Measurements from ENCODE around the gene DUS1L. TPM values are rescaled to one million over a fixed set of nuclear protein-coding genes. Genes with fewer than 3 reads are reported as not detected.

The DUS1L gene
- total RNA-seq, 2 experiments from 2014 or later = 113 to 127 TPM

DNA sequence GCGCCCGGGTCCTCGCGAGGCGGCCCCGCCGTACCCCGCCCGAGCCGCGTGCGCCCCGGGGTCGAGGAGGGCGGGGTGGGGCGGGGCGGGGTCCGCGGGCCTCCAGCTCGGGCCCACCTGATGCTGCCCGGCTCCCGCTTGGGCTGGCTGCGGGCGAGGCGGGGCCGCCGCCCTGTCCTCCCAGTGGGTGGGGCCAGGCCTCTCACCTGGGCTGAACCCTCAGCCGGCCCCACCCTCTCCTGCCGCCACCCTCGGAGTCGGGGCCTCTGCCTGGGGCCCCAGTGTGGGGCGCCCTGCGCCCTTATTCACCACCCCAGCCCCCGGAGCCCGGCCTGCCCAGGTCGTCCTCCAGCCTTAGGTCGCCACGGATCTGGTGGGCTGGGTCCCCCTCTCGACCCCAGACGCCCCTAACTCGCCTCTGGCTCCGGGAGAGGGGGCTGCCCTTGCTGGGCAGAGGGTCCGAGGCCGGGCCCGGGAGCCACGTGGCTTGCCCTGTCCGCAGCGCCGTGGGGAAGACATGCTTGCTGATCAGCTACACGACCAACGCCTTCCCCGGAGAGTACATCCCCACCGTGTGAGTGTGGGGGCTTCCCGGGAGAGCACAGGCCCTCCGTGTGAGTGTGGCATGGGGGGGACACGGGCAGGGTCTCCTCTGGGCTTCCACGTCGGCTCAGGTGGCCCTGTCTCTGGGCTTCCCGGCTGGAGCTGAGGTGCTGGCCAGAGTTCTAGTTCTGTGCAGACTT, 33.5 kb downstream of the DUS1L start:
- POLR2A ChIA-PET = no interaction called here
- Mint-ChIP-seq H3K27me3 (no peaks in the 10 kb centered on the region), H3K27ac (no peak overlapping the region)

DNA sequence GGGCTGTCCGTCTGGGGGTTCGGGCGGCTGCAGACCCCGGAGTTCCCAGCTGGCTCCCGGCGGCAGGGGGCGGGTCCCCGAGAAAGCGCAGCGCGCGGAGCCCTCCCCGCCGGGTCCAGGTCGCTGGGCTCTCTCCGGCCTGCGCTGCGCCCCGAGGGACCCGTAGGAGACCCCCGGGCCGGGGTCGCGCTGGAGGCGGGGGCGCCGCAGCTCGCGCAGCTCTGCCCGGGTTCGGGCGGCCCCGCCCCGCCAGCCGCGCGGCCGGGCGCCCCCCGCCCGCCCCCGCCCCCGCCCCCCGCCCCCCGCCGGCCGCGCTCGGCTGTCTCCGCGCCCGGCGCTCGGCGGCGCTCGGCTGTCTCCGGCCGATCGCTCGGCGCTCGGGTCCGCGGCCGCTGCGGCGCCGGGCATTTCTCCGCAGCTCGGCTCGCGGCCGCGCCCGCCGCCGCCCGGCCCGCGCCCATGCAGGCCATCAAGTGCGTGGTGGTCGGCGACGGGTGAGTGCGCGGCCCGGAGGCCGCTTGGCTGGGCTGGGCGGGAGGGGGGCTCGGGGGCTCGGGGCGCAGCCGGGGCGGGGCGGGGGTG, 34.2 kb downstream of the DUS1L start, which contains the start of gene RAC3:
Gene RAC3, plus strand, starts transcription at position 376 of the 582 bp plus-strand sequence. Its CDS starts 84 bp downstream, at position 460.
- Mint-ChIP-seq H3K27ac (peak within 1 kb of the TSS; percentile 76), H3K4me3 (peak within 1 kb of the TSS; percentile 74), H3K9me3 (no peaks in the 10 kb centered on the region), H3K4me1 (peaks cover 30% of the 10 kb centered on the region), H3K36me3 (ENCODE audit: low read depth) (peaks cover 17% of the 10 kb centered on the region), H3K27me3 (no peaks in the 10 kb centered on the region)
- DNase-seq = no peak
- CTCF ChIA-PET = interaction anchor here (0.6 to 3.0 kb wide), 9 partner anchors 9 to 462 kb away, joined by 3 to 21 read pairs (median 4); partner anchors contain the start of genes CENPX and LRRC45
- POLR2A ChIA-PET = interaction anchor here (0.8 kb wide), 1 partner anchor 74 kb away, joined by 3 read pairs; no protein-coding TSS in a partner anchor

More for the DNA sequence above, 33.5 kb downstream of the DUS1L start:
- Mint-ChIP-seq H3K4me3 (peak overlapping the region; percentile 45), H3K4me1 (peaks cover 29% of the 10 kb centered on the region), H3K9me3 (no peaks in the 10 kb centered on the region), H3K36me3 (ENCODE audit: low read depth) (peaks cover 17% of the 10 kb centered on the region)
- peak; percentile 51 for DNase-seq
- CTCF ChIA-PET = interaction anchor here (1.3 kb wide), 1 partner anchor 9 kb away, joined by 3 read pairs; the partner anchor contains the start of genes CENPX and LRRC45

DNA sequence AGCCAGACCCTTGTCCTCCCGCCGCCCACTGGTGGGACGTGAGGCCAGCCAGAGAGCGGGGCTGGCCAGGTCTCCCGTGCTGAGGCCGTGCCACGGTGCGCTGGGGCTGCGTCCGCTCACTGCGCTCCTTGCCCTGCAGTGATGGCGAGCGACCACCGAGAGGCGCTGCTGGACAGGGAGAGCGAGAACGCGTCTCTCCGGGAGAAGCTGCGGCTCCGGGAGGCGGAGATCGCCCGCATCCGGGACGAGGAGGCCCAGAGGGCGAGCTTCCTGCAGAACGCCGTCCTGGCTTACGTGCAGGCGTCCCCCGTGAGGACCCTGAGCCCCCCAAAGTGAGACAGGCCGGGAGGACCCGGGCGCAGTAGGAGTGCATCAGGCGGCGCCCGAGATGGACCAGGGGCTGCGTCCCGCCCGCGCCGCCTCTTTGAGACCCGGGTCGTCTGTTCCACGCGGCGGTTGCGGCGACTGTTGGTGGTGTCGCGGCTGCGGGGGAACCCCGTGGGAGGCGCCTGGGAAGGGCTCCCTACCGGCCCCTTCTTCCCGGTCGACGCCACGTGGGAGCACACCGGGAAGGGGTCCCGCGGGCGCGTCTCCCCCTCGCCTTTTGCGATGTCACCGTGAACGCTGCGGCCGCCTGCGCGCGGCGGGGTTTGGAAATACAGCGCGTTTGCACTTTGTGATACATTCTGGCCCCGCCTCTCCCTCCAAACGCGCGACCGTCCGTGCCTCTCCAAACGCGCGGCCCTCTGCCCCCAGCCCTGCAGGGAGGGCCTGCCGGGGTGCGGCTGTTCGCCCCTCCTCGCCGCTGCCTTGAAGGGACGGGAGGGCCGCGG, 34.9 kb downstream of the DUS1L start:
- peaks cover 22% of the 10 kb centered on the region for H3K36me3 Mint-ChIP-seq (ENCODE audit: low read depth)

DNA sequence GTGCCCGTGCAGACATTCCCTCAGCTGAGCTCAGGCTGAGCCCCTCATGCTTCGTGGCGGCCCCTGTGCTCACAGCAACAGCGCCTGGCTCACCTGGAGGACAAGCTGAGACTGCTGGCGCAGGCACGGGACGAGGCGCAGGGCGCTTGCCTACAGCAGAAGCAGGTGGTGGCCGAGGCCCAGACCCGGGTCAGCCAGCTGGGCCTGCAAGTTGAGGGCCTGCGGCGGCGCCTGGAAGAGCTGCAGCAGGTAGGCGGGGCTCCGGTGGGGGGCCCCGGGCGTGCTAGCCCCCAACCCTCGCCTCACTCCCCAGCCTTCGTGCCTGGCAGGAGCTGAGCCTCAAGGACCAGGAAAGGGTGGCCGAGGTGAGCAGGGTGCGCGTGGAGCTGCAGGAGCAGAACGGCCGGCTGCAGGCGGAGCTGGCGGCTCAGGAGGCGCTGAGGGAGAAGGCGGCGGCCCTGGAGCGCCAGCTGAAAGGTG, 35.6 kb downstream of the DUS1L start:
- H3K36me3 Mint-ChIP-seq (ENCODE audit: low read depth) = peaks cover 19% of the 10 kb centered on the region
- POLR2A ChIA-PET = no interaction called here

More for the DNA sequence above, 34.9 kb downstream of the DUS1L start:
- Mint-ChIP-seq H3K27me3 (no peaks in the 10 kb centered on the region), H3K27ac (peak overlapping the region; percentile 76), H3K9me3 (no peaks in the 10 kb centered on the region), H3K4me1 (peaks cover 32% of the 10 kb centered on the region), H3K4me3 (peak overlapping the region; percentile 74)
- peak; percentile 86 for DNase-seq
- POLR2A ChIA-PET = interaction anchor here (0.6 to 0.8 kb wide), 2 partner anchors 13 to 74 kb away, joined by 3 read pairs; no protein-coding TSS in a partner anchor
- CTCF ChIA-PET = interaction anchor here (0.5 to 3.0 kb wide), 64 partner anchors 8 to 795 kb away, joined by 3 to 40 read pairs (median 4); partner anchors contain the start of genes ASPSCR1, CD7, CENPX and FASN

DNA sequence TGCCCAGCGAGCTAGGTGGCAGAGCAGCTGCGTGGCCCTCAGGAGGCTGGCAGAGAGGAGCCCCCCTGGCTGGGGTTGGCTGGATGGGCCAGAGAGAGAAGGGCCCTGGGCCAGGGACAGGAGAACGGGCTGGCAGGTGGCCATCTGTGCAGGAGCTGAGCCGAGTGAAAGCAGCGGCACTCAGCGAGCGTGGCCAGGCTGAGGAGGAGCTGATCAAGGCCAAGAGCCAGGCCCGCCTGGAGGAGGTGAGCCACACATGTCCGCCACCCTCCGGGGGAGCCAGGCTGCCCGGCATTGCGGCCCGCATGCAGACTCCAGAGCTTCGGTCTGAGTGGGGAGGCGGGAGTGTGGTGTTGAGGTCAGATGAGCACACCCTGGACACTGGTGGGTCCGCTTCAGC, 36.2 kb downstream of the DUS1L start:
- ChIA-PET POLR2A (no interaction called here), CTCF (interaction anchor here (0.8 to 3.0 kb wide), 16 partner anchors 9 to 209 kb away, joined by 3 to 40 read pairs (median 6); partner anchors contain the start of genes ASPSCR1, CENPX and DCXR)
- Mint-ChIP-seq H3K27ac (peak overlapping the region; percentile 50), H3K36me3 (ENCODE audit: low read depth) (peaks cover 17% of the 10 kb centered on the region), H3K4me3 (peak overlapping the region; percentile 32), H3K4me1 (peaks cover 26% of the 10 kb centered on the region), H3K27me3 (no peaks in the 10 kb centered on the region), H3K9me3 (no peaks in the 10 kb centered on the region)
- DNase-seq = no peak

More for the DNA sequence above, 35.6 kb downstream of the DUS1L start:
- Mint-ChIP-seq H3K4me1 (peaks cover 28% of the 10 kb centered on the region), H3K27ac (no peak overlapping the region), H3K27me3 (no peaks in the 10 kb centered on the region), H3K9me3 (no peaks in the 10 kb centered on the region), H3K4me3 (no peak overlapping the region)
- no peak for DNase-seq
- CTCF ChIA-PET = interaction anchor here (0.7 to 3.0 kb wide), 50 partner anchors 8 to 588 kb away, joined by 3 to 40 read pairs (median 4); partner anchors contain the start of genes ASPSCR1, CD7, CENPX and DCXR

DNA sequence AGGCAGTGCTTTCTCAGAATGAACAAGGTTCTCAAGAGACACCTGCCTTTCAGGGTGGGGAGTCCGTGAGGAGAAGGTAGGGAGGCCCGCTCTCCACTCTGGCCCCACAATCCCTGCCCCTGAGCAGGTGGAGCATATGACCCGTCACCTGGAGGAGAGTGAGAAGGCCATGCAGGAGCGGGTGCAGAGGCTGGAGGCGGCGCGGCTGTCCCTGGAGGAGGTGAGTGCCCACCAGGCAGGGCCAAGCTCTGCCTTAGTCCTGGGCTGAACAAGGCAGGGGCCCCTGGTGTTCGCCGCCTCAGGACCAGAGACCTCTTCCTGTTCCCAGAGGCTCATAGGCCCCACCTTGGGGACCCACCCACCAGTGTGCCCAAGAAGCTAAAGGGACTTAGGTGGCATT, 36.6 kb downstream of the DUS1L start:
- ChIA-PET CTCF (interaction anchor here (1.3 to 3.0 kb wide), 8 partner anchors 9 to 130 kb away, joined by 3 to 40 read pairs (median 10); partner anchors contain the start of genes CENPX and DCXR), POLR2A (no interaction called here)
- Mint-ChIP-seq H3K9me3 (no peaks in the 10 kb centered on the region), H3K27me3 (no peaks in the 10 kb centered on the region), H3K36me3 (ENCODE audit: low read depth) (peaks cover 17% of the 10 kb centered on the region), H3K4me1 (peaks cover 30% of the 10 kb centered on the region), H3K4me3 (no peak overlapping the region), H3K27ac (no peak overlapping the region)
- DNase-seq = no peak

DNA sequence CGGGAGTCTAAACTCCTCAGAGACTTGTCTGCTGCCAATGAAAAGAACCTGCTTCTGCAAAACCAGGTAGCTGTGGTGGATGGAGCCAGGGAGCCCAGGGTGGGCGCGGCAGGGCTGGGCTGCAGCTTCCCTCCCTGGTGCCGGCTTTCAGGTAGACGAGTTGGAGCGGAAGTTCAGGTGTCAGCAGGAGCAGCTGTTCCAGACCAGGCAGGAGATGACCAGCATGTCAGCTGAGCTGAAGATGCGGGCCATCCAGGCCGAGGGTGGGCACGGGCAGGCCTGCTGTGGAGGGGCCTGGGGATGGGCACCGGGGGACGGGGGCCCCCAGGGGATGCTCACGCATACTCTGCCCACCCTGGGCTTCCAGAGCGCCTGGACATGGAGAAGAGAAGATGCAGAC, 37.4 kb downstream of the DUS1L start:
- H3K36me3 Mint-ChIP-seq (ENCODE audit: low read depth) = peaks cover 17% of the 10 kb centered on the region
- ChIA-PET POLR2A (no interaction called here), CTCF (interaction anchor here (1.2 to 3.0 kb wide), 3 partner anchors 8 to 69 kb away, joined by 5 to 40 read pairs (median 14); partner anchors contain the start of genes CENPX and DCXR)
- H3K4me3 Mint-ChIP-seq = no peak overlapping the region
- no peaks in the 10 kb centered on the region for H3K27me3 Mint-ChIP-seq
- H3K9me3 Mint-ChIP-seq = no peaks in the 10 kb centered on the region
- no peak for DNase-seq
- no peak overlapping the region for H3K27ac Mint-ChIP-seq
- H3K4me1 Mint-ChIP-seq = peaks cover 33% of the 10 kb centered on the region

DNA sequence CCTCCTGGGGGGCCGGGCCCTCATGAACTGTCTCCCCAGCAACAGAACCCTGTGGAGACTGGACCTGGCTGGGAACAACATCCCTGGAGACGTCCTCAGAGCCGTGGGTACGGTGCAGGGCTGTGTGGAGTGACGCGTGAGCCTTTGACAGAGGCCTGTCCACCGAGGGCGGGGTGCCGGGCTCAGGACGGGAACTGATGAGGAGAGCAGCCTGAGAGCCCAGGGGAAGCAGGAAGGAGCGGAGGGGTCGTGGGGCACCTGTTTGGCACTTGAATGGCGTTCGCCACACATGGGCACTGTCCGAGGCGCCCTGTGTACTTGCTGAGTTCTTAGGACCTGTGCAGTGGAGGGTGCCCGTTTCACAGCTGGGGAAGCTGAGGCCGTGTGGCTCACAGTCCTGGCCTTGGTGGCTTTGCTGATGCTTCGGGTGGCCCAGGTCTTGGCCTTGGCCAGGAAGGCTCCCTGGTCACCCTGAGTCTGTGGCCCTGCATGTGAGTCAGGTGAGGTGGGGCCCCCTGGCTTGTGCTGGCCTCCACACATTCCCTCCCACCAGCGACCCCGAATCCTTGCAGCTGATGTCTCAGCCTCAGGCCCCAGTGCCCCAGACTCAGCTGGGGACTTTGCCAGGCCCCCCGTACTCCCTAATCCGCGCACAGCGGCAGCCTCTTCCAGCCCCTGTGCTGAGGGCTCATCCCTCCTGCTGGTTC, 40.0 kb downstream of the DUS1L start:
- Mint-ChIP-seq H3K9me3 (no peaks in the 10 kb centered on the region), H3K27me3 (no peaks in the 10 kb centered on the region), H3K36me3 (ENCODE audit: low read depth) (peaks cover 17% of the 10 kb centered on the region), H3K4me1 (peaks cover 42% of the 10 kb centered on the region), H3K4me3 (peak overlapping the region; percentile 13), H3K27ac (no peak overlapping the region)
- CTCF ChIA-PET = interaction anchor here (0.7 to 3.1 kb wide), 3 partner anchors 10 to 66 kb away, joined by 3 to 12 read pairs (median 3); no protein-coding TSS in a partner anchor
- POLR2A ChIA-PET = interaction anchor here (0.6 to 0.9 kb wide), 2 partner anchors 12 to 72 kb away, joined by 3 read pairs; partner anchors contain the start of gene DCXR
- DNase-seq = no peak

DNA sequence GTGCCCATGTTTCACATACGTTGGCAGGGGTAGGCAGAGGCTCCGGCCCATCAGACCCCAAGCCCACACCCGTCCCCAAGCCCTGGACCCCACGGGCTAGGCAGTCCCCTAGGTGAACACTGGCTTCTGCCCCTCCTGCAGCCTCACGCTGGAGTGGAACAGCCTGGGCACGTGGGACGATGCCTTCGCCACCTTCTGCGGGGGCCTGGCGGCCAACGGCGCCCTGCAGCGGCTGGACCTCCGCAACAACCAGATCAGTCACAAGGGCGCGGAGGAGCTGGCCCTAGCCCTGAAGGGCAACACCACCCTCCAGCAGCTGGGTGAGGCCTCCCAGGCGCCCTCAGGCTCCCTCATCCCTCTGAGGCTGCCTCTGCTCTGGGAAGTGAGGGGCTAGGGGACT, 40.7 kb downstream of the DUS1L start:
- no peak for DNase-seq
- Mint-ChIP-seq H3K9me3 (no peaks in the 10 kb centered on the region), H3K4me1 (peaks cover 45% of the 10 kb centered on the region), H3K4me3 (no peak overlapping the region), H3K36me3 (ENCODE audit: low read depth) (peaks cover 17% of the 10 kb centered on the region), H3K27ac (no peak overlapping the region), H3K27me3 (no peaks in the 10 kb centered on the region)
- POLR2A ChIA-PET = no interaction called here
- CTCF ChIA-PET = interaction anchor here (3.1 to 6.7 kb wide), 2 partner anchors 12 to 65 kb away, joined by 12 to 49 read pairs; partner anchors contain the start of gene DCXR

DNA sequence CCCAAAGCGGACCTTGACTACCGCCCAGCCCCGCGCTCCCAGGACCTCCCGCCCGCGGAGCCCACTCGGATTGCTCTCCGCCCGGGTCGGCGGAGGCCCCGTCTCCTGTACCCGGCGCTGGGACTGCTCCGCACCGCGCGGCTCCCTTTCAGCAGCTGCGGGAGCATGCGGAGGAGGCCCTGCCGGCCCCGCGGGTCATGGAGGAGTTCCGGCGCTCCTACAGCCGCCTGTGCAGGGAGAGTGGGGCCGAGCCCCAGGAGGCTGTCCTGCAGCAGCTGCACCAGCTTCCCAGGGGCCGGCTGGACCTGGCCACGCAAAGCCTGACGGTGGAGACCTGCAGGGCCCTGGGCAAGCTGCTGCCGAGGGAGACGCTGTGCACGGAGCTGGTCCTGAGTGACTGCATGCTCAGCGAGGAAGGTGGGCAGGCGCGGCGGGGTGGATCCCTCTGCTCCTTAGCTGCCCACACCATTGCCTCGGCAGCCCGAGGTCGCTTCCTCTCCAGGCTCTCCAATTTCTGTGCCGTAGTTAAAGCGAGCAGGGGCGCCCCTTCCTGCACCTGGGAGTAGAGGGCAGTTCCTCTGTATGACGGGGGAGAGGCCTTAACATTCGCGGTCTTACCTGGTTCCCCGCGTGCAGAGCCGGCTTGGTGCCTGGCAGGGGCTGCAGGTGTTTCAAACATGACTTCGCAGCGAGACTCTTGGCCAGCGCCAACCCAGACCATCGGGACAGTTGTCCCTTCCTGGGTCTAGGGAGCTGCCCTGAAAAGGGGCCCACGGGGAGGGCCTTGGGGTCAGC, 42.0 kb downstream of the DUS1L start:
- Mint-ChIP-seq H3K4me3 (peak overlapping the region; percentile 84), H3K27ac (no peak overlapping the region), H3K36me3 (ENCODE audit: low read depth) (peaks cover 12% of the 10 kb centered on the region), H3K4me1 (peaks cover 44% of the 10 kb centered on the region), H3K27me3 (no peaks in the 10 kb centered on the region), H3K9me3 (no peaks in the 10 kb centered on the region)
- ChIA-PET POLR2A (no interaction called here), CTCF (interaction anchor here (2.5 to 7.4 kb wide), 3 partner anchors 13 to 68 kb away, joined by 6 to 66 read pairs (median 49); partner anchors contain the start of genes DCXR and NOTUM)
- peak; percentile 36 for DNase-seq
